CD4-positive, alpha-beta T cell treated with Interferon alpha-2 for 1 hour (primary cell): ENCODE results near the gene SLC27A4.
"Not testable (repeated sequence)": the region's sequence is repeated elsewhere in the genome, so short reads cannot be mapped to it uniquely, and the experiment has no call there.

Experiments
- DNase-seq, 2 donors: peaks; one replicate each; pipeline ENCODE4 v3.0.0-alpha.2; 2020 to 2022

The SLC27A4 gene

GRCh38 chr9:128325629-128326028 lies 14.7 kb upstream of the SLC27A4 start:
- DNase-seq, result no peak

GRCh38 chr9:128333451-128333869 lies 6.9 kb upstream of the SLC27A4 start:
- no peak for DNase-seq

GRCh38 chr9:128335161-128335560 lies 5.2 kb upstream of the SLC27A4 start:
- no peak for DNase-seq

GRCh38 chr9:128335914-128336313 lies 4.4 kb upstream of the SLC27A4 start:
- no peak for DNase-seq

- no peak for DNase-seq
These were observed 2.4 kb upstream of the SLC27A4 start for GRCh38 chr9:128337936-128338335.

GRCh38 chr9:128338852-128339614 lies 1.3 kb upstream of the SLC27A4 start:
- not testable (repeated sequence) for DNase-seq

GRCh38 chr9:128340691-128341434 lies 536 bp downstream of the SLC27A4 start:
- DNase-seq, result no peak

- peak; percentile 70 to 81 for DNase-seq
These were observed 1.1 kb downstream of the SLC27A4 start for GRCh38 chr9:128341435-128341849.

GRCh38 chr9:128342971-128343680 lies 2.8 kb downstream of the SLC27A4 start:
- DNase-seq, result no peak

- DNase-seq, result no peak
These were observed 3.5 kb downstream of the SLC27A4 start for GRCh38 chr9:128343855-128344254.

- no peak for DNase-seq
These were observed 4.7 kb downstream of the SLC27A4 start for GRCh38 chr9:128344931-128345605.

GRCh38 chr9:128349125-128349524 lies 8.8 kb downstream of the SLC27A4 start:
- DNase-seq, result no peak

- no peak for DNase-seq
These were observed 9.4 kb downstream of the SLC27A4 start for GRCh38 chr9:128349772-128350171.

GRCh38 chr9:128355451-128355850 lies 15.1 kb downstream of the SLC27A4 start:
- DNase-seq, result no peak

- DNase-seq, result no peak
These were observed 17.8 kb downstream of the SLC27A4 start for GRCh38 chr9:128358090-128358489.

- DNase-seq, result no peak
These were observed 18.5 kb downstream of the SLC27A4 start for GRCh38 chr9:128358861-128359260.

GRCh38 chr9:128360826-128361225 lies 20.5 kb downstream of the SLC27A4 start:
- no peak for DNase-seq

GRCh38 chr9:128361296-128361985 lies 21.1 kb downstream of the SLC27A4 start:
- no peak for DNase-seq

GRCh38 chr9:128361986-128362646 lies 21.8 kb downstream of the SLC27A4 start:
- peak; percentile 63 to 71 for DNase-seq

GRCh38 chr9:128362774-128363173 lies 22.4 kb downstream of the SLC27A4 start:
- DNase-seq, result no peak

- DNase-seq, result no peak
These were observed 25.2 kb downstream of the SLC27A4 start for GRCh38 chr9:128365525-128365924.
